Fibroblast of skin of left quadriceps (primary cell): ENCODE data around the gene GTF2I.
"Not testable (repeated sequence)": the region's sequence is repeated elsewhere in the genome, so short reads cannot be mapped to it uniquely, and the experiment has no call there.

Source experiments
- DNase-seq, 2 experiments: peaks; one replicate each; pipeline ENCODE4 v3.0.0-alpha.2; 2013; ENCODE audit warnings: low read depth in 2 of 2

The GTF2I gene

DNA sequence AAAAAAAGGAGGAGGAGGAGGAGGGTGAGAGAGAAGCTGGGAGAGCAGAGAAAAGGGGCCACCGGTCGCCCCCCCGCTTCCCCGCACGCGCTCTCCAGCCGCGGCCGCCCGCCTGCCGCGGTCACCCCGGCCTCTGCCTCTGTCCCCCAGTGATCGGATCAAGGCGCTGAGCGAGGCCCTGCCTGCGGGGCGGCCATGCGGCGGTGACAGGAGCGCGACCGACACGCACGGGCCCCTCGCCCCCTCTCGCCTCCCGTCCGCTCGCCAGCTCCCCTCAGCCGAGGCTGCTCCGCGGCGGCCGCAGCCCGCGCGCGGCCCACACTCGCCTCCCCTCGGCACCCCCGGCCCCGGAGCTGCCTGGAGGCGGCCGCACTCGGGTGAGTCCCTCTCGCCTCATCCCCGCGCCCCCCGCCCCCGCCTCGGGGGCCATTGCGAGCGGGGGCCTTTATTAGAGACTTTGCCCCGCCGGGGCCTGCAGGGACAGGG is at the start of gene GTF2I:
Gene GTF2I, plus strand, starts transcription at position 27 of the 486 bp plus-strand sequence. CDS start 31,411 bp downstream, outside the sequence.
- no peak for DNase-seq

DNA sequence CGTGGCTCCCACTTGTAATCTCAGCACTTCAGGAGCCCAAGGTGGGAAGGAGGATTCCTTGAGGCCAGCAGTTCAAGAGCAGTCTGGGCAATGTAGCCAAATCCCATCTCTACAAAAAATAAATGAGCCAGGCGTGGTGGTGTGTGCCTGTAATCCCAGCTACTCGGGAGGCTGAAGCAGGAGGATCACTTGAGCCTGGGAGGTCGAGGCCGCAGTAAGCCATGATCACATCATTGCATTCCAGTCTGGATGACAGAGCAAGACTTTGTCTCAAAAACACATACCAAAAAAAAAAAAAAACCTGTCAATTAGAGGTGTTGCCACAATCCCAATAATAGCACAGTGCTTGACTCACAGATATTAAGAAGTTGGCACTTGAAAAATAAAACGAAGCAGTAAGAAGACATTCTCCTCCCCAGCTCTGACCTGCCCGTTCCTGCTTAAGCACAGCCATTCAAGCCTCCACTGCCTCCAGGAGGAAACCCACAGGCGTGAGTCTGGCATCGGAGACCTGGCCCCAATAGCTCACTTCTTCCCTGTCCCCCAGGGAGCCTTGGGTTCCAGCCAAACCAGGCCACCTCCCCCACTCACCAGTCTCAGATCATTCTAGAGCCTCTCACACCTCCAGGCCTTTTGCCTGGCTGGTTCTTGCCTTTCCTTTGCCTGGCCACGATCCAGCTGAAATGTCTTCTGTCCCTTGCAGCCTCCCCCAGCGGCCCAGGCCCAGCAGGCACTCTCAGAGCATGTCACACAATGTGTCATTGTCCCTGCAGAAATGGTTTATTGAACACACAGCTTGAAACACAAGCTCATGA is 45.3 kb upstream of the GTF2I start:
- no peak for DNase-seq

DNA sequence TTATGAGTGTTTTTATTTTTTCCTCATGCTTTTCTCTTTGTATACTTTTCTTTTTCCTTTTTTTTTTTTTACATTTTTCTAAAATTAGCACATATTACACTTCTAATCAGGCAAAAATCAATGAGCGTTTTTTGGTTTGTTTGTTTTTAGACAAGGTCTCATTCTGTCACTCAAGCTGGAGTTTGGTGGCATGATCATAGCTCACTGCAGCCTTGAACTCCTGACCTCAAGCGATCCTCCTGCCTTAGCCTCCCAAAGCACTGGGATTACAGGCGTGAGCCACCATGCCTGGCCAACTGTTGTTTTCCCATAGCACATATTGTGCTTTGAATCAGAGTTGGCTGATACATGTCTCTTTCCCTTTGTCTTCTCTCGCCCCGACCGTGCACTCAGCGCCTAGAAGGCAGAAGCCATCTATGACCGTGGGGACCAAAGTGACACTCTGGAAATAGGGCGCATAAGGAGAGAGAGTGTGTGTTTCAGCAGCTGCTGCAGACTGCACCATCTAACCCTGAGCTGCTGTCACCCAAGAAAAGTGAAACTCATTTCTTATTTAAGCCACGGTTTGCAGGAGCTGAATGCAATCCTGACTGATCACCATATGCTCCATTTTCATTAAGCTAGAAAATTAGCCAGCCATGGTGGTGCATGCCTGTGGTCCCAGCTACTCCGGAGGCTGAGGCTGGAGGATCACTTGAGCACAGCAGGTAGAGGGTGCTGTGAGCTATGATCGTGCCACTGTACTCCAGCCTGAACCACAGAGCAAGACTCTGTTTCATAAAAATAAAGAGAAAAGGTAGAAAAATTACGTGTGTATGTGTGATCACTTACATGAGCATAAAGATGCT is 41.4 kb upstream of the GTF2I start:
- DNase-seq: no peak

DNA sequence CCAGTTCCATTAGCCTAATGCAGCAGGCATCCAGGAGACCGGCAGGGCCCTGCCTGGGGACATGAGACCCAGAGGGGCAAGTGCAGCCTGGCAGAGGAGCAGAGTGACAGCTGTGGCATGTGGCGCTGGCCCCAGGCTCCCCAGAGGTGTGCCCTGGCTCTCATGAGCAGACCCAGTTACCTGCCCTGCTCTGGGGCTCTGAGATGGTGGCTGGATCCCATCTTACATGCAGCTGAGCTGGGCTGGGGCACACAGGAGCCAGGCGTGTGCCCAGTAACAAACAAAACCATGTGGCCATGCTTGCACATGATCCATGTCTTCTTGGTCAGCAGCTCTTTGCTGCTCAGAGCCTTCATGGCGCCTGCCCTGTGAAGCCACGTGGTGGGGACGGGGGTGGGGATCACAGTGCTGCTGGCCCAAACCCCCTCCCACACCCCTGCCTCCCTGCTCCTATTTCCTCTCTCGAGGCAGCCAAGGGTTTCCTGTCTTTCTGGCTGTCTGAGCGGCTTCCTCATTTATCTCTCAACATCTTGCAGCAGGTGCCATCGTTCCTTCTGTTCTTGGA is 40.3 kb upstream of the GTF2I start:
- DNase-seq: no peak

DNA sequence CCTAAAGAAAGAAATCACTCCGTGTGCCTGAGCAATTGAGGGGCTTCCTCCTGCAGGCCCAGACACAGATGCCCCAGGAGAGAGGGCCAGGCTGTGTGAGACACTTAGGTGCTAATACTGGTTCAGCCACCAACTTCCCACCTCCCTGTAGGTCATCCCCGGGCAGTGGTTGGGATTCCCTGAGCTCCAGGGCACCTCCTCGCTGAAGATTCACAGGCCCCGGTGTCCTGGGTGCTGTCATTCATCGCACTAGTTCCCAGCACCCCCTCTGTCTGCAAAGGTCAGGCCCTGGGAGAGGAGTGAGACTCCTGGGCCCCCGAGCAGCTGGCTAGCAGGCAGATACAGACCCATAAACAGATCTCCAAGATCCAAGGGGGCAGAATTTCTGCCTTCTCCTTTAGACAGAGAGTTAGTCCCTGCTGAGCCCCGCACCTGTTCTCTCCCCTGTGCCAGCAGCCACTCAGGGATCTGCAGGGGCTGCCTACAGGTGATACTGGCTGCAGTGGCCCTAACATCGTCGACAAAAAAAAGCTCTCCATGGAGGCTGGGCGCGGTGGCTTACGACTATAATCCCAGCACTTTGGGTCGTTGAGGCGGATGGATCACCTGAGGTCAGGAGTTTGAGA is 38.2 kb upstream of the GTF2I start:
- no peak for DNase-seq

DNA sequence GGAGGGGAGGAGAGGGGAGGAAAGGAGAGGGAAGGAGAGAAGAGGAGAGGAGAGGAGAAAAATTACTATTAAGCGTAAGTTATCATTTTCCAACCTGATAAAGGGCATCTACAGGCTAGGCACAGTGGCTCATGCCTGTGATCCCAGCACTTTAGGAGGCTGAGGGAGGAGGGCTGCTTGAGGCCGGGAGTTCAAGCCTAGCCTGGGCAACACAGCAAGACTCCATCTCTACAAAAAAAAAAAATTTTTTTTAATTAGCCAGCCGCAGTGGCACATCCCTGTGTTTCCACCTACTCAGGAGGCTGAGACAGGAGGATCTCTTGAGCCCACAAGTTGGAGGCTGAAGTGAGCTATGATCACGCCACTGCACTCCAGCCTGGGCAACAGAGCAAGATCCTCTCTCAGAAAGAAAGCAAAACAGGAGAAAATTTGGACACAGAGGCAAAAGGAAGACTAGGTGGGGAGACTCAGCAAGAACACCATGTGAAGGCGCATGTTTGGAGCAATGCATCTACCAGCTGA is 35.2 kb upstream of the GTF2I start:
- DNase-seq: no peak

DNA sequence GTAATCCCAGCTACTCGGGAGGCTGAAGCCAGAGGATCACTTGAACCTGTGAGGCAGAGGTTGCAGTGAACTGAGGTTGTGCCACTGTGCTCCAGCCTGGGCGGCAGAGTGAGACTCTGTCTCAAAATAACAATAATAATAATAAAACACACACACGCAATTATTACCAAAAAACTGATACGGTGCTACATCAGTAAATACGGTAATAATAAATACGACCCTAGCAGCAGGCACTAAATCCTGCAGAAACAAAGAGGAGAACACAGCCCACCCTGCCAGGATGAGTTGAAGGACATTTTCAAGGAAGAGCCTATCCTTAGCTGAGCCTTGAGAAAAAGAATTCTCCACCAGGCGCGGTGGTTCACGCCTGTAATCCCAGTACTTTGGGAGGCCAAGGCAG is 34.4 kb upstream of the GTF2I start:
- no peak for DNase-seq

DNA sequence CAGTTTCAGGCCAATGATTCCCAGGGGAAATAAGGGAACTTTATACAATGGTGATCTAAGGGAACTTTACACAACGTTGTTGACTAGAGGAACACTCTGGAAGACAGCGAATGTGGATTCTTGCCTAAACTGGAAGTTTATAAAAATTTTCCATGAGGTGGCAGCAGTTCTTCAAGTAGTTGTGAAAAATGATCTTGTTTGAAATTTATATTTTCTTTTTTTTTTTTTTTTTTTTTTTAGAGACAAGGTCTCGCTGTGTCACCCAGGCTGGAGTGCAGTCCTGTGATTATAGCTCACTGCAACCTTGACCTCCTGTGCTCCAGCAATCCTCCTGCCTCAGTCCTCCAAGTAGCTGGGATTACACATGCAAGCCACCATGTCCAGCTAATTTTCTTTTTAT is 32.1 kb upstream of the GTF2I start:
- DNase-seq: peak; percentile 20 to 26

- DNase-seq: peak; percentile 19 to 27
Observed at GRCh38 chr7:74627661-74628411, 29.7 kb upstream of the GTF2I start.

- no peak for DNase-seq
Observed at GRCh38 chr7:74632505-74632904, 25.0 kb upstream of the GTF2I start.

- no peak for DNase-seq
Observed at GRCh38 chr7:74633451-74633921, 24.0 kb upstream of the GTF2I start.

GRCh38 chr7:74637745-74638144 is 19.8 kb upstream of the GTF2I start:
- no peak for DNase-seq

- DNase-seq: not testable (repeated sequence)
Observed at GRCh38 chr7:74650055-74650454, 7.5 kb upstream of the GTF2I start.

- not testable (repeated sequence) for DNase-seq
Observed at GRCh38 chr7:74650493-74651132, 6.9 kb upstream of the GTF2I start.

- not testable (repeated sequence) for DNase-seq
Observed at GRCh38 chr7:74651133-74651504, 6.4 kb upstream of the GTF2I start.

DNA sequence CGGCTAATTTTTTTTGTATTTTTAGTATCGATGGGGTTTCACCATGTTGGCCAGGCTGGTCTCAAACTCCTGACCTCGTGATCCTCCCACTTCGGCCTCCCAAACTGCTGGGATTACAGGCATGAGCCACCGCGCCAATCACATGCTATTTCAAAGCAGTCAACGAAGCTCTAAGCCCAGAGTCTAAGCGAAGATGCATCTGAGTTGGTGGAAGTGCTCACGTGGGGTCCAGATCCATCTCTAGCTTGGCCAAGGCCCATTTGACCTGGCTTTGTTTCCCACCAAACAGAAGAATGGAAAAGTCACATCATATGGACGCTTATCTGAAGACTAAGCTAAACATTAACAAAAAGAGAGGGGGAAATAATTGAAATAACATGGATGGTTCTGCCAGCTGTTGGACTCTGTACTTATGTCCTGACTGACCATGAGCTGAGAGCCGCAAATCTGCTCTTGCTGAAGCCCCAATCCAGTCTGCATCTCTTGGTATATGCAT is 3.8 kb upstream of the GTF2I start:
- no peak for DNase-seq

DNA sequence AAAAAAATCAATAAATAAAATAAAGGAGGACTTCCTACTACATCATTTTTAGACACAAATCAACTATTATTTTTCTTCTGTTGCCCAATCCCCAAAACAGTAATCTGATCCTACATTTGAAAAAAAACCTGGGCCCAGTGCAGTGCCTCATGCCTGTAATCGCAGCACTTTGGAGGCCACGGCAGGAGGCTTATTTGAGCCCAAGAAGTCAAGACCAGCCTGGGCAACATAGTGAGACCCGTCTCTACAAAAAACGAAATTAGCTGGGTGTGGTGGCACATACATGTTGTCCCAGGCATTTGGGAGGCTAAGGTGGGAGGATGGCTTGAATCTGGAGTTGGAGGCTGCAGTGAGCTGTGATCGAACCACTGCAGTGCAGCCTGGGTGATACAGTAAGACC is 2.7 kb upstream of the GTF2I start:
- no peak for DNase-seq

GRCh38 chr7:74655324-74655723 is 2.2 kb upstream of the GTF2I start:
- no peak for DNase-seq

GRCh38 chr7:74655768-74656440 is 1.6 kb upstream of the GTF2I start:
- no peak for DNase-seq

GRCh38 chr7:74656441-74656836 is 1.1 kb upstream of the GTF2I start:
- DNase-seq: no peak
